Esophagus squamous epithelium (tissue), 4 donors: Measurements from ENCODE around the gene RAN.

ENCODE experiments used
- CTCF ChIP-seq, 6 experiments: fragments of 450-650 bp in 4 of 6; fragments of 200-600 bp in 2 of 6; sonication (generic) in 2 of 6; IDR thresholded peaks; one replicate each; pipeline ENCODE4 v1.5.1; 2016 to 2019; ENCODE audit warnings: antibody characterized with exemption in 6 of 6, mild to moderate bottlenecking in 4 of 6, moderate library complexity in 4 of 6
- POLR2A ChIP-seq, 4 donors: fragments of 450-650 bp; IDR thresholded peaks; one replicate each; pipeline ENCODE4 v1.6.1; 2017; ENCODE audit warnings: antibody characterized with exemption in 4 of 4, mild to moderate bottlenecking in 4 of 4, moderate library complexity in 3 of 4

GRCh38 chr12:130911933-130912332 lies 40.1 kb downstream of the RAN start:
- TF ChIP-seq CTCF (IDR thresholded peaks at IDR 0.05) (no peak), POLR2A (IDR thresholded peaks at IDR 0.05) (no peak)
